HG03025 (cell line): ENCODE data around the gene TAGLN.
"Not testable (repeated sequence)": the region's sequence is repeated elsewhere in the genome, so short reads cannot be mapped to it uniquely, and the experiment has no call there.

ENCODE experiments used
- ATAC-seq: cut with Tn5 transposase; IDR thresholded peaks from one replicate; pipeline ENCODE4 v1.9.1; 2021; ENCODE audit warnings: mild to moderate bottlenecking, moderate library complexity; ENCODE audit not compliant: unreplicated experiment, low FRiP score

The TAGLN gene

GRCh38 chr11:117180661-117181585 lies 18.2 kb upstream of the TAGLN start:
- no peak for ATAC-seq

- ATAC-seq = no peak
Observed at GRCh38 chr11:117181586-117182550, 17.3 kb upstream of the TAGLN start.

- no peak for ATAC-seq
Observed at GRCh38 chr11:117182551-117182935, 16.6 kb upstream of the TAGLN start.

- ATAC-seq = not testable (repeated sequence)
Observed at GRCh38 chr11:117183178-117183577, 16.0 kb upstream of the TAGLN start.

GRCh38 chr11:117183724-117184349 lies 15.3 kb upstream of the TAGLN start:
- ATAC-seq = no peak

- no peak for ATAC-seq
Observed at GRCh38 chr11:117185736-117186430, 13.3 kb upstream of the TAGLN start.

- ATAC-seq = no peak
Observed at GRCh38 chr11:117186431-117186761, 12.8 kb upstream of the TAGLN start.

GRCh38 chr11:117187007-117187406 lies 12.2 kb upstream of the TAGLN start:
- no peak for ATAC-seq

GRCh38 chr11:117187428-117187798 lies 11.8 kb upstream of the TAGLN start:
- no peak for ATAC-seq

- no peak for ATAC-seq
Observed at GRCh38 chr11:117187799-117188481, 11.2 kb upstream of the TAGLN start.

GRCh38 chr11:117188620-117189081 lies 10.5 kb upstream of the TAGLN start:
- no peak for ATAC-seq

GRCh38 chr11:117189191-117189940 lies 9.8 kb upstream of the TAGLN start:
- no peak for ATAC-seq

GRCh38 chr11:117189941-117190544 lies 9.1 kb upstream of the TAGLN start:
- no peak for ATAC-seq

GRCh38 chr11:117191680-117192400 lies 7.3 kb upstream of the TAGLN start:
- no peak for ATAC-seq

GRCh38 chr11:117192401-117192875 lies 6.7 kb upstream of the TAGLN start:
- ATAC-seq = no peak

- no peak for ATAC-seq
Observed at GRCh38 chr11:117193130-117194020, 5.8 kb upstream of the TAGLN start.

GRCh38 chr11:117194267-117194666 lies 4.9 kb upstream of the TAGLN start:
- no peak for ATAC-seq
